ENCODE measurements around the gene UBE2L3.
"Not testable (repeated sequence)": the region's sequence is repeated elsewhere in the genome, so short reads cannot be mapped to it uniquely, and the experiment has no call there.

The UBE2L3 gene

GRCh38 chr22:21642584-21643448, 75.3 kb downstream of the UBE2L3 start:
- in situ Hi-C loops (cut with MboI; ENCODE audit: low sequenced_read_pairs): no loop called here

GRCh38 chr22:21643533-21644357, 76.2 kb downstream of the UBE2L3 start:
- in situ Hi-C loops (cut with MboI; ENCODE audit: low sequenced_read_pairs): no loop called here

GRCh38 chr22:21645513-21645912, 78.0 kb downstream of the UBE2L3 start:
- in situ Hi-C loops (cut with MboI; ENCODE audit: low sequenced_read_pairs): not testable (repeated sequence)

- in situ Hi-C loops (cut with MboI; ENCODE audit: low sequenced_read_pairs): no loop called here
Observed at GRCh38 chr22:21646608-21647590, 79.4 kb downstream of the UBE2L3 start.

GRCh38 chr22:21650280-21650679, 82.8 kb downstream of the UBE2L3 start:
- in situ Hi-C loops (cut with MboI; ENCODE audit: low sequenced_read_pairs): no loop called here

GRCh38 chr22:21650823-21651520, 83.5 kb downstream of the UBE2L3 start:
- in situ Hi-C loops (cut with MboI; ENCODE audit: low sequenced_read_pairs): no loop called here

- in situ Hi-C loops (cut with MboI; ENCODE audit: low sequenced_read_pairs): no loop called here
Observed at GRCh38 chr22:21651521-21652009, 84.1 kb downstream of the UBE2L3 start.

- in situ Hi-C loops (cut with MboI; ENCODE audit: low sequenced_read_pairs): no loop called here
Observed at GRCh38 chr22:21652010-21652546, 84.6 kb downstream of the UBE2L3 start.

GRCh38 chr22:21652547-21653545, 85.3 kb downstream of the UBE2L3 start:
- in situ Hi-C loops (cut with MboI; ENCODE audit: low sequenced_read_pairs): no loop called here

GRCh38 chr22:21657020-21657359, 89.5 kb downstream of the UBE2L3 start:
- in situ Hi-C loops (cut with MboI; ENCODE audit: low sequenced_read_pairs): no loop called here

GRCh38 chr22:21657360-21658032, 90.0 kb downstream of the UBE2L3 start:
- in situ Hi-C loops (cut with MboI; ENCODE audit: low sequenced_read_pairs): no loop called here

GRCh38 chr22:21659864-21660525, 92.5 kb downstream of the UBE2L3 start:
- in situ Hi-C loops (cut with MboI; ENCODE audit: low sequenced_read_pairs): no loop called here

GRCh38 chr22:21660904-21661303, 93.4 kb downstream of the UBE2L3 start:
- in situ Hi-C loops (cut with MboI; ENCODE audit: low sequenced_read_pairs): no loop called here

GRCh38 chr22:21661991-21662390, 94.5 kb downstream of the UBE2L3 start:
- in situ Hi-C loops (cut with MboI; ENCODE audit: low sequenced_read_pairs): no loop called here

GRCh38 chr22:21663738-21664137, 96.2 kb downstream of the UBE2L3 start:
- in situ Hi-C loops (cut with MboI; ENCODE audit: low sequenced_read_pairs): no loop called here

- in situ Hi-C loops (cut with MboI; ENCODE audit: low sequenced_read_pairs): no loop called here
Observed at GRCh38 chr22:21665047-21665851, 97.7 kb downstream of the UBE2L3 start.

- in situ Hi-C loops (cut with MboI; ENCODE audit: low sequenced_read_pairs): no loop called here
Observed at GRCh38 chr22:21666786-21667185, 99.3 kb downstream of the UBE2L3 start.
